Right ventricle myocardium inferior (tissue), 1 donor: Measurements from ENCODE around the gene HTR6. TPM values are rescaled to one million over a fixed set of nuclear protein-coding genes. Genes with fewer than 3 reads are reported as not detected.
"Not testable (repeated sequence)": the region's sequence is repeated elsewhere in the genome, so short reads cannot be mapped to it uniquely, and the experiment has no call there.

Experiments
- ATAC-seq: fragments of 200-7000 bp; cut with Tn5 transposase; one replicate; pipeline ENCODE4 v1.9.1; 2020; ENCODE audit warnings: mild to moderate bottlenecking, moderate library complexity
- DNase-seq: peaks from one replicate; pipeline ENCODE4 v3.0.0; 2021; ENCODE audit errors: missing footprints
- intact Hi-C: fragments of 100-400 bp; cut with DNase I; formaldehyde crosslinking; loops from one replicate; pipeline ENCODE4 v1.11.0; 2022
- total RNA-seq: library from RNA; stranded (reverse); fragmentation: NEBNext Ultra II Directional; extraction: Animal tissue kit (Norgen Biotek cat#: 25700); gene quantifications from one replicate; pipeline ENCODE4 v1.2.1, GENCODE V29; 2021
- donor health status: DM: no; HTN: yes; CAD: no; lungs with severe emphysema.

Gene HTR6
- total RNA-seq, 1 donor from 2014 or later = not detected

DNA sequence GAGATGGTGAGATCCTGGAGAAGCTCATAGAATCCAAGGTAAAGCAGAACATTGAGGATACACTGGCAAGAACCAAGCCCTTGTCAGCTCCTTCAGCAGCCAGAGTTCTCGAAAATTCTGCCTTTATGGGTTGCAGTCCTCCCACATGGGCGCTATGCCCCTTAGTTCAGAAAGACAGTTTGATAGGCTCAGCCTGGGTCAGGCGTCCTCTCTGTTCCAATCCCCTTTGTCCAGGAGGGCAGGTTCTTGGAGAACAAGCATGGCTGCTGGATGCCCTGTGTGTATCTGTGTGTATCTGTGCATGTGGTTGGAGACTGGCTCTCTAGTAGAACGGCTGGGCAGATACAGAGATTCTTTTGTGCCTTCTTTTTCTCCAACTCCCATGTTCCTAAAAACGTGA, 28.6 kb upstream of the HTR6 start:
- DNase-seq (no peak), ATAC-seq (no peak)
- intact Hi-C loops = no loop called here

DNA sequence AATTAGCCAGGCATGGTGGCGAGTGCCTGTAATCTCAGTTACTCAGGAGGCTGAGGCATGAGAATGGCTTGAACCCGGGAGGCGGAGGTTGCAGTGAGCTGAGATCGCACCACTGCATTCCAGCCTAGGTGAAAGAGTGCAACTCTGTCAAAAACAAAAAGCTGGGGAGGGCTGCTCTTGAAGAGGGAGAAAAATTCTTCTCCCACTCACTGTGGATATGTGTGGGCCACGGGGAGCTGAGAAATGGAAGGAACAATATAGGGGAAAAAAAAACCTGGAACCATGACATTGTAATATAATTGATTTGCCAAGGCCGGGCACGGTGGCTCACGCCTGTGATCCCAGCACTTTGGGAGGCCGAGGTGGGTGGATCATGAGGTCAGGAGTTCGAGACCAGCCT, 27.9 kb upstream of the HTR6 start:
- DNase-seq, ATAC-seq, intact Hi-C loops: not testable (repeated sequence)

DNA sequence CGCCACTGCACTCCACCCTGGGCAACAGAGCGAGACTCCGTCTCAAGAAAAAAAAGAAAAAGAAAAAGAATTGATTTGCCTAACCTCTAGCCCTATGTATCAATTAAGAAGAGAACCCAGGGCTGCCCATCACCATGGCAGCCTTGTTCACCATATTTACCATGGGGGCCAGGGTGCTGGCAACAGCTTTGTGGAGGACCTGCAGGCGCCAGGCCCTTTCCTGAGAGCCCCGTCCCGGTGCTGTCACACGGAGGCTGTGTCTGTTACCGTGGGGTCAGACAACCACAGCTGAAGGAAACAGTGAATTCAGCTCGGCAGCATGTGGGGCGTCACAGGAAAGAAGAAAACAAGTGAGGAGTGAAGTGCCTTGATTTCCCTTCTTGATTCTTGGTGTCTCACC, 27.1 kb upstream of the HTR6 start:
- intact Hi-C loops = no loop called here
- no peak for DNase-seq
- no peak for ATAC-seq

DNA sequence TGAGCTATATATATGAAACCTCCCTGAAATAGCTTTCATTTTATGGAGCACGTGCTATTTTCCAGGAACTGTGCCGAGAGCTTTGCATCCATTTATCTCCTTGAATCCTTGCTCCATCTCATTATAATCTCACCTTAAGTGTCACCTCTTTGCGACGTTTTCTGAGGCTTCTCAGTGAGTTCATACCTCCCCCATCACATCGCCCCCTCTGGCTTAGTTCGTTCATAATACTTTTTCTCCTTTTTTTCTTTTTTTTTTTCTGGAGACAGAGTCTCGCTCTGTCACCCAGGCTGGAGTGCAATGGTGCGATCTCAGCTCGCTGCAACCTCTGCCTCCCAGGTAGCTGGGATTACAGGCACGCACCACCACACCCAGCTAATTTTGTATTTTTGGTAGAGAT, 25.4 kb upstream of the HTR6 start:
- DNase-seq, intact Hi-C loops, ATAC-seq: not testable (repeated sequence)

DNA sequence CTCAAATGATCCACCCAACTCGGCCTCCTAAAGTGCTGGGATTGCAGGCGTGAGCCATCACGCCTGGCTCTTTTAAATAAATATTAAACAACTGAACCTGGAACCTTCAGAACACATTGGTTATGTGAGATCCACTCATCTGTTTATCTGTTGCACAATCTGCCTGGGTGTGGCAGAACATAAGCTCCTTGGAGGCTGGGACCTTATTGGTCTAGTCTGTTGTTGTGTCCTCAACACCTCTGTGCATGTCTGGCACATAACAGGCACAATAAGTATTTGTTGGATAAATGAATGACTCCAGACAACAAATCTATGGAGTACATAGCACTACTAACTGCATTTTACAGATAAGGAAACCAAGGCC, 24.7 kb upstream of the HTR6 start:
- ATAC-seq = no peak
- intact Hi-C loops = no loop called here
- DNase-seq = no peak

GRCh38 chr1:19640363-19641316, 24.0 kb upstream of the HTR6 start:
- DNase-seq = no peak
- no peak for ATAC-seq
- intact Hi-C loops = no loop called here

GRCh38 chr1:19643121-19643520, 21.6 kb upstream of the HTR6 start:
- DNase-seq (no peak), ATAC-seq (no peak)
- intact Hi-C loops = no loop called here

GRCh38 chr1:19643602-19644394, 20.9 kb upstream of the HTR6 start, which contains the start of gene NBL1:
Gene NBL1, plus strand, starts transcription at chr1:19644311. Its CDS starts 10,720 bp downstream, at chr1:19655031.
- DNase-seq (peak; percentile 80), ATAC-seq (peak; percentile 86)
- intact Hi-C loops = loop anchor here (2.0 kb wide), 1 partner anchor 47 kb away; a partner anchor contains a TSS

DNA sequence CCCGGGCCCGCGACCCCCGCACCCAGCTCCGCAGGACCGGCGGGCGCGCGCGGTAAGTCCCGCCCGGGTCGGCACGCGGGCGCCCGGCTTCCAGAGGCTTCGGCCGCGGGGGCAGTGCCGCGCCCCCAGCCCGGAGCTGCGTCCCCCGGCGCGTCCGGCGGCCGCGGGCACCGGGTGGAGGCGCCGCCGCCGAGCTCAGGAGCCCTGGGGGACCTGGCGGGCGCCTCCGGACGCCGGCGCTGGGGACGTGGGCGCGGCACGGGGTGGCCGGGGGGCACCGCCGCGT, 20.3 kb upstream of the HTR6 start:
- intact Hi-C loops = loop anchor here (2.0 kb wide), 1 partner anchor 48 kb away; a partner anchor contains a TSS
- ATAC-seq (no peak), DNase-seq (no peak)

GRCh38 chr1:19644681-19645410, 19.8 kb upstream of the HTR6 start:
- DNase-seq (peak; percentile 74), ATAC-seq (peak; percentile 7)
- intact Hi-C loops = loop anchor here (2.0 to 5.0 kb wide), 3 partner anchors 48 to 158 kb away; partner anchors contain the start of gene CAPZB

DNA sequence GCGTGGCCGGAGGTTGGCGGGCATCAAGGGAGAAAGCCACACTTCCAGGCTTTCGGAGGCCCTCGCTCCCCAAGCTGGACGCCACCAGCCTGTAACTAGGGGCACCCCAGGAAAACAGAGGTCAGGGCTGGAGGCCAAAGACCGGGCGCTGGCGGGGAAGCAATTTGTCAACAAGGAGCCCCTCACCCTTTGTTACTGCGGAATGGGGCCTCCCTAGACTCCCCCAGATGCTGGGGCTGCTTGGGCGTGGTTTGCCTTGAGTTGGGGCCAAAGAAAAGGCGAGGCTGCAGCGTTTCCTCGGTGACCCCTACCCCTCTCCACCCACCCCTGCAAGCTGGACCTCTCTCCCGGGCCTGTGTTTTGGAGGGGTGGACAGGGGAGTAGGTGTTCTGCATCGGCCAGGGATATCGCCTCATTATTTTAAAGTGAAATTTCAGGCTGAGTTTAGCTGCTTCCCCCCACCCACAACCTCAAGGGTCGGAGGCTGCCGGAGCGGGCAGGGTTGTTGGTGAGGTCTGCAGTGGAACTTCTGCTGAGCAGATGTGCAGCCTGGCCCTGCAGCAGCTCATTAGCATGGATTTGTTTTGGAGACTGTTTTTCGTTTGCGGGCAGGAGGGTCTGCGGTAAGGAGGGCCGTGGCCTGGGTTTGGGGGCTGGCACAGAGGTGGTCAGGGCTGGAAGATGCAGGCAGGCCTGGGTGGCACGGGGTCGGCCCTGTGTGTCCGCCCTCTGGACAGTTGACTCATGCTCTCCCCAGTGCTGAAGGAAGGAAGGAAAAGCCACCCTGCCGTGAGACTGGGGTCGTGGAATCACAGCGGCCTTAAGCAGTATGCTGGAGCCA, 19.0 kb upstream of the HTR6 start:
- intact Hi-C loops = loop anchor here (2.0 to 5.0 kb wide), 3 partner anchors 49 to 158 kb away; partner anchors contain the start of gene CAPZB
- no peak for DNase-seq
- no peak for ATAC-seq

- ATAC-seq = no peak
- intact Hi-C loops = loop anchor here (5.0 kb wide), 2 partner anchors 139 to 159 kb away; partner anchors contain the start of gene CAPZB
Observed at GRCh38 chr1:19646377-19647319, 18.0 kb upstream of the HTR6 start.

DNA sequence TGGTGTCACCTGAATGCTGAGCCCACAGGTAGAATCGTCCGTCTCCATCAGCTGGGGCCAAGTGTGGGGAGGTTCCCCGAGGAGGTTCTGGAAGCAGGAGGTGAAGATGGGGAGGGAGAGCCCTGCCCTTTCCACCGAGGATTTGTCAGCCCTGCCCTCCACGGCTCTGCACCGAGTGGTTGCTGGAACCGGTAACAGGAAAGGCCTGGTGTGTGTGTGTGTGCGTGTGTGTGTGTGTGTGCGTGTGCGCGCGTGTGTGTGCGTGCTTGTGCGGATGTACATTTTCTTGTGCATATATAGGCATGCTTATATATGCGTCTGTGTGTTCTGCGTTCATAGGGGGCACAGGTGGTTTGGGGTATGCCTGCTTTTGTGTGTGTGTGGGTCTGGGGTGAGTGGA, 17.0 kb upstream of the HTR6 start:
- ATAC-seq (no peak), DNase-seq (no peak)
- intact Hi-C loops = loop anchor here (5.0 kb wide), 2 partner anchors 140 to 160 kb away; partner anchors contain the start of gene CAPZB

More at GRCh38 chr1:19646377-19647319, 18.0 kb upstream of the HTR6 start:
- no peak for DNase-seq

- ATAC-seq (no peak), DNase-seq (no peak)
- intact Hi-C loops = loop anchor here (5.0 kb wide), 2 partner anchors 141 to 161 kb away; partner anchors contain the start of gene CAPZB
Observed at GRCh38 chr1:19648239-19648638, 16.4 kb upstream of the HTR6 start.

DNA sequence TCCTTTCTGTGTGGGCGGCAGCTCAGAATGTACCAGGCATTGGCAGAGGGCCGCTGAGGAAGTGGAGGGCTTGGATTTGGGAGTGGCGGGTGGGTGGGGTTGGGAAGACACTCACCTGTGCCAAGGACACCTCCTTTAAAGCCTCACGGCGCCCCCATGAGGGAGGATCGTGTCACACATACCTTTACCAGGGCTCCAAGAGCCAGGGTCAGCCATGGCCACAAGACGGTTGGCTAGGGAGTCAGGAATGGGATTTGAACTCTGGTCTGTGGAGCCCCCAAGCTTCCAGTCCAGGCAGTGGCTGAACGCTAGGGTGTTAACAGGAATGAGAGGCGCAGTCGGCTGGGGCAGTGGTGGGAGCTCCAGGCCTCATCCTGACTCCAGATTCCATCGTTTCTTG, 16.0 kb upstream of the HTR6 start:
- ATAC-seq (no peak), DNase-seq (no peak)
- intact Hi-C loops = loop anchor here (5.0 kb wide), 2 partner anchors 141 to 161 kb away; partner anchors contain the start of gene CAPZB

DNA sequence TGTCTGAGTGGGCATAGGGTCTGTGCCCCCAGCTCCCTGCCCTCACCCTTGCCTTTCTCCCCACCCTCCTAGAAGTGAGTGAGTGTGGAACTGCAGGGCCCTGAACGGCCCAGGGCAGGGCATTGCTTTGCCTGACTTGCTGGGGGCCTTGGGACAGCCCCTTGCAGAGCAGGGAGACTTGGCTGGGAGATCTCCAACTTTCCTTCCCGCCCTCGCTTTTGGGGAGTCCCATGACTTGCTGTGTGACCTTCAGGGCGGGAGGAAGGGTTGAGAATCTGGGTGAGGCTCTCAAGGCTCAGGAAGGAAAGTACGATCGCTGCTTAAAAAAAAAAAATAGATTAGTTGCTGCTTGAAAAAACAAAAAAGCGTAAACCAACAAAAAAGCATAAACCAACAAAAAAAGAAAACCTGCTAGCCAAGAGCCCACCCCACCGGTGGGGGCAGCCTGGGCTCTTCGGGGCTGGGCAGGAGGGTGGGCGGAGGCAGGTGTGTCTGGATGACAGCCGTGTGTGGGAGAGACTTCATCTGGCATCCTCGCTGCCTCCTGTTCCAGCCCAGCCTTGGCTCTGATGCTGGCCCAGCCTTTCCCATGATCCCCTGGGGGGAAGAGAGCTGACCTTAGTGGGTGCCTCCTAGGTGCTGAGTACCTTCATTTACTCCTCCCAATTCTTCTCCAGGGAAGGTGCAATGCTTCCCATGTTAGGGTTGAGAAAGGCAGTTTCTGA, 14.1 kb upstream of the HTR6 start:
- DNase-seq (no peak), ATAC-seq (peak; percentile 9)
- intact Hi-C loops = loop anchor here (1.0 to 5.0 kb wide), 2 partner anchors 306 to 398 kb away; partner anchors contain the start of genes EMC1 and MRTO4
